ENCODE measurements around the gene ANKEF1.
"Not testable (repeated sequence)": the region's sequence is repeated elsewhere in the genome, so short reads cannot be mapped to it uniquely, and the experiment has no call there.

ANKEF1 gene

GRCh38 chr20:10033905-10034650, 709 bp upstream of the ANKEF1 start:
- Histone ChIP-seq H3K36me3 (ENCODE audit: insufficient read depth, insufficient read length, low read length) (peaks cover 4% of the 10 kb centered on the region), H3K9ac (ENCODE audit: insufficient read length, low read depth) (no peak overlapping the region), H3K9me3 (ENCODE audit: insufficient read depth, low read length) (no peaks in the 10 kb centered on the region), H3K4me3 (ENCODE audit: insufficient read length, low read depth) (no peak overlapping the region), H3K4me1 (ENCODE audit: insufficient read depth, insufficient read length) (peaks cover 3% of the 10 kb centered on the region), H3K27me3 (ENCODE audit: insufficient read depth, insufficient read length) (peaks cover 7% of the 10 kb centered on the region)
- TF ChIP-seq SUZ12 (IDR thresholded peaks at IDR 0.05; ENCODE audit: extremely low read depth, insufficient read depth, insufficient read length) (no peak), YY1 (IDR thresholded peaks at IDR 0.05; ENCODE audit: insufficient read depth, insufficient read length) (no peak), ZNF274 (IDR thresholded peaks at IDR 0.05; ENCODE audit: low read depth, low read length) (no peak)
- no peak for DNase-seq (ENCODE audit: low read depth, low spot score)

- not testable (repeated sequence) for H3K9me3 ChIP-seq (ENCODE audit: insufficient read depth, low read length); H3K9ac ChIP-seq (ENCODE audit: insufficient read length, low read depth); H3K4me1 ChIP-seq (ENCODE audit: insufficient read depth, insufficient read length); H3K4me3 ChIP-seq (ENCODE audit: insufficient read length, low read depth); H3K27me3 ChIP-seq (ENCODE audit: insufficient read depth, insufficient read length); H3K36me3 ChIP-seq (ENCODE audit: insufficient read depth, insufficient read length, low read length); DNase-seq (ENCODE audit: low read depth, low spot score)
Observed at GRCh38 chr20:10036321-10036720, 1.5 kb downstream of the ANKEF1 start.

GRCh38 chr20:10040070-10040975, 5.5 kb downstream of the ANKEF1 start:
- peaks cover 4% of the 10 kb centered on the region for H3K36me3 ChIP-seq (ENCODE audit: insufficient read depth, insufficient read length, low read length)

GRCh38 chr20:10042086-10042485, 7.3 kb downstream of the ANKEF1 start:
- Histone ChIP-seq H3K4me3 (ENCODE audit: insufficient read length, low read depth) (no peak overlapping the region), H3K9ac (ENCODE audit: insufficient read length, low read depth) (no peak overlapping the region), H3K4me1 (ENCODE audit: insufficient read depth, insufficient read length) (no peaks in the 10 kb centered on the region), H3K27me3 (ENCODE audit: insufficient read depth, insufficient read length) (no peaks in the 10 kb centered on the region), H3K36me3 (ENCODE audit: insufficient read depth, insufficient read length, low read length) (peaks cover 4% of the 10 kb centered on the region), H3K9me3 (ENCODE audit: insufficient read depth, low read length) (no peaks in the 10 kb centered on the region)
- no peak for DNase-seq (ENCODE audit: low read depth, low spot score)
- TF ChIP-seq SUZ12 (IDR thresholded peaks at IDR 0.05; ENCODE audit: extremely low read depth, insufficient read depth, insufficient read length) (no peak), YY1 (IDR thresholded peaks at IDR 0.05; ENCODE audit: insufficient read depth, insufficient read length) (no peak), ZNF274 (IDR thresholded peaks at IDR 0.05; ENCODE audit: low read depth, low read length) (no peak)

More at GRCh38 chr20:10040070-10040975, 5.5 kb downstream of the ANKEF1 start:
- no peaks in the 10 kb centered on the region for H3K27me3 ChIP-seq (ENCODE audit: insufficient read depth, insufficient read length)
- TF ChIP-seq YY1 (IDR thresholded peaks at IDR 0.05; ENCODE audit: insufficient read depth, insufficient read length) (no peak), SUZ12 (IDR thresholded peaks at IDR 0.05; ENCODE audit: extremely low read depth, insufficient read depth, insufficient read length) (no peak), ZNF274 (IDR thresholded peaks at IDR 0.05; ENCODE audit: low read depth, low read length) (no peak)
- DNase-seq (ENCODE audit: low read depth, low spot score) = no peak
- no peak overlapping the region for H3K9ac ChIP-seq (ENCODE audit: insufficient read length, low read depth)
- no peaks in the 10 kb centered on the region for H3K9me3 ChIP-seq (ENCODE audit: insufficient read depth, low read length)
- no peak overlapping the region for H3K4me3 ChIP-seq (ENCODE audit: insufficient read length, low read depth)
- H3K4me1 ChIP-seq (ENCODE audit: insufficient read depth, insufficient read length) = peaks cover 3% of the 10 kb centered on the region

- H3K9me3 ChIP-seq (ENCODE audit: insufficient read depth, low read length) = no peaks in the 10 kb centered on the region
- no peak overlapping the region for H3K4me3 ChIP-seq (ENCODE audit: insufficient read length, low read depth)
- H3K9ac ChIP-seq (ENCODE audit: insufficient read length, low read depth) = no peak overlapping the region
- no peaks in the 10 kb centered on the region for H3K4me1 ChIP-seq (ENCODE audit: insufficient read depth, insufficient read length)
- no peaks in the 10 kb centered on the region for H3K36me3 ChIP-seq (ENCODE audit: insufficient read depth, insufficient read length, low read length)
- peak; percentile 39 for DNase-seq (ENCODE audit: low read depth, low spot score)
- no peaks in the 10 kb centered on the region for H3K27me3 ChIP-seq (ENCODE audit: insufficient read depth, insufficient read length)
- no peak for TF ChIP-seq YY1 (IDR thresholded peaks at IDR 0.05; ENCODE audit: insufficient read depth, insufficient read length)
- no peak for TF ChIP-seq SUZ12 (IDR thresholded peaks at IDR 0.05; ENCODE audit: extremely low read depth, insufficient read depth, insufficient read length)
- no peak for TF ChIP-seq ZNF274 (IDR thresholded peaks at IDR 0.05; ENCODE audit: low read depth, low read length)
Observed at GRCh38 chr20:10047427-10047826, 12.6 kb downstream of the ANKEF1 start.

GRCh38 chr20:10051185-10051584, 16.4 kb downstream of the ANKEF1 start:
- DNase-seq (ENCODE audit: low read depth, low spot score) = no peak
- Histone ChIP-seq H3K4me3 (ENCODE audit: insufficient read length, low read depth) (no peak overlapping the region), H3K9me3 (ENCODE audit: insufficient read depth, low read length) (no peaks in the 10 kb centered on the region), H3K36me3 (ENCODE audit: insufficient read depth, insufficient read length, low read length) (no peaks in the 10 kb centered on the region), H3K27me3 (ENCODE audit: insufficient read depth, insufficient read length) (no peaks in the 10 kb centered on the region), H3K4me1 (ENCODE audit: insufficient read depth, insufficient read length) (no peaks in the 10 kb centered on the region), H3K9ac (ENCODE audit: insufficient read length, low read depth) (no peak overlapping the region)
- no peak for TF ChIP-seq ZNF274 (IDR thresholded peaks at IDR 0.05; ENCODE audit: low read depth, low read length)
- TF ChIP-seq YY1 (IDR thresholded peaks at IDR 0.05; ENCODE audit: insufficient read depth, insufficient read length) = no peak
- no peak for TF ChIP-seq SUZ12 (IDR thresholded peaks at IDR 0.05; ENCODE audit: extremely low read depth, insufficient read depth, insufficient read length)

- Histone ChIP-seq H3K9ac (ENCODE audit: insufficient read length, low read depth) (no peak overlapping the region), H3K9me3 (ENCODE audit: insufficient read depth, low read length) (no peaks in the 10 kb centered on the region), H3K27me3 (ENCODE audit: insufficient read depth, insufficient read length) (no peaks in the 10 kb centered on the region), H3K36me3 (ENCODE audit: insufficient read depth, insufficient read length, low read length) (no peaks in the 10 kb centered on the region), H3K4me3 (ENCODE audit: insufficient read length, low read depth) (no peak overlapping the region), H3K4me1 (ENCODE audit: insufficient read depth, insufficient read length) (no peaks in the 10 kb centered on the region)
- no peak for DNase-seq (ENCODE audit: low read depth, low spot score)
- TF ChIP-seq ZNF274 (IDR thresholded peaks at IDR 0.05; ENCODE audit: low read depth, low read length) (no peak), YY1 (IDR thresholded peaks at IDR 0.05; ENCODE audit: insufficient read depth, insufficient read length) (no peak), SUZ12 (IDR thresholded peaks at IDR 0.05; ENCODE audit: extremely low read depth, insufficient read depth, insufficient read length) (no peak)
Observed at GRCh38 chr20:10059006-10059405, 24.2 kb downstream of the ANKEF1 start.

Measured in NT2/D1 (cell line).